ENCODE data around the gene LRRC63.

The LRRC63 gene

DNA sequence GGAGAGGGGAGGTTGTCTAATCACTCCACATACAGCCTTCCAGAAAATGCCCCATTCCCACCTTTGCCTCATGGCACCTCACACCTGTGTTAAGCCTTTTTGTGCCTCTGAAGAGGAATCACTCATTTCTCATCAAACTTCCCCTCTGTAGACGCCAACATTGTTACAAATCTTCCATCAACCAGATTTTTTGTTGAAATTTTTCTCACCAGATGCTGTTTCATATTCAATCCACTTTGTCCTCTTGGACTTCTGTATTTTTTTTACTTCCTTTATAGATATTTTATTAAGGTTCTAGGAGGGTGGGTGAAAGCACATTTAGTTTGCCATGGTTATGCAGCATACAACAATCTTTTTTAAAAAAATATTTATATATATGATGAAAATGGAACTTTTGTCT is 101.3 kb downstream of the LRRC63 start:
- DNase-seq (ENCODE audit: low spot score) = no peak

DNA sequence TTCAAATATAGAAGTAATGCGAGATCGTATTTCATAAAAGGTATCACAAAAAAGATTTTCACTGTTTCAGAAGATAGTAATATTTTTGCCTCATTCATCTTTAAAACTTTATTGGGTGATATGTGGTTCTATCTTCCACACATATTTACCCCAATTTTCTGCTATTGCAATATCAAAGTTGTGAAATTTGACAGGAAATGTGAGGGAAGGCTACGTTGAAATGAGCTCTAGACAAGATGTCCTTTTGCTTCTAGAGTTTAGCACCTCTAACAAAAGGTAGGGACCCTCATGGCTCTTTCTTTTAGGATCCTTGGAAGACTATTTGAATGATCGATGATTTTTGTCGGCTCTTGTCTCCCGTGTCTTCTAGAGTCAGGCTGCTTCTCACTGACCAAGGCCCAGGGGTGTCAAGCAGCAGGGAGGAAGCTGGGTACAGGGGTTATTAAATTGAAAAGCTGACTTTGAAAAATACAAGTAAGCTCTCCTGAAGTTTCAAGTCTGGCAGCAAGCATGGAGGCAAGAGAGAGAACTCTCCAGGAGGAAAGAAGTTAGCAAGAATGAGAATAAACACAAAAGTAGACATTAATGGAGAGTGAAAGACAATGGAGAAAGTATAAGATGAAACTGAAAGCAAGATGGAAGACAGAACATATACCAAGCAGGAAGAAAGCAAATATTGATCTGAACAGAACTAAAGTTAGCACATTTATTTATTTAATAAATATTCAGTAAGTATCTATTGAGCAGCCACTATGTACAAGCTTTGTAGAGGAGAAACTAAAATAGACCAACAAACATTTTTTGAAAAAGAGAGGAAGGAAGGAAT is 101.9 kb downstream of the LRRC63 start:
- DNase-seq (ENCODE audit: low spot score) = no peak

DNA sequence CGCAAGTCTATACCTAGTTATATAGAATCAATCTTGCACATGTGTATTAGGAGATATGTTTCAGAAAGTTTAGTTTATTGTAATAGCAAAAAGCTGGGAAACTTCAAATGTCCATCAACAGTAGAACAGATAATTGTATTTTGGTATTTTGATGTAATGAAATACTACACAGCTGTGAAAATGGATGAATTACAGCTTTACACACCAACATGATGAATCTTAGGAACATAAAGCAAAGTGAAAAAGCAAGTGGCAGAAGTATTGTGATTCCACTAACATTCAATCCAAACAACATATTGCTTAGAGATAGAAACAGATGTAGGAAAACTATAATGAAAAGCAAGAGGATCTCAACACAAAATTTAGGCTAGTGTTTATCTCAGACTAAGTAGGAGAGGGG is 102.9 kb downstream of the LRRC63 start:
- no peak for DNase-seq (ENCODE audit: low spot score)

DNA sequence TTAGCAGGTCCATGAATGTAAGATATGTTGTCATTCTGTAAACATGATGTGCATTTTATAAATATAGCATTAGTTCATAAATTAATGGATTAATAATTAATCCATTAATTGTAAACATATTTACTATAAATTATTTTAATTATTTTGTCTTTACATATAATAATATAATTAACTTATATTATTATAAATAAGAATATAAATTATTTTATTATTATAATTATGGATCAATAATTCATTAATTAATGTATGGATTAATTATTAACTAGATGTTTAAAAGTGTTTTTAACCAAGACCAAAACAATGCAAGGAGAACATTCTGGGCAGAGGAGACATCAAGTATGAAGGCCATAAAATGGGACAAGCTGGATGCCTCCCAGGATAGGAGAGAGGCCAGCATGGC is 103.3 kb downstream of the LRRC63 start:
- DNase-seq (ENCODE audit: low spot score) = no peak

DNA sequence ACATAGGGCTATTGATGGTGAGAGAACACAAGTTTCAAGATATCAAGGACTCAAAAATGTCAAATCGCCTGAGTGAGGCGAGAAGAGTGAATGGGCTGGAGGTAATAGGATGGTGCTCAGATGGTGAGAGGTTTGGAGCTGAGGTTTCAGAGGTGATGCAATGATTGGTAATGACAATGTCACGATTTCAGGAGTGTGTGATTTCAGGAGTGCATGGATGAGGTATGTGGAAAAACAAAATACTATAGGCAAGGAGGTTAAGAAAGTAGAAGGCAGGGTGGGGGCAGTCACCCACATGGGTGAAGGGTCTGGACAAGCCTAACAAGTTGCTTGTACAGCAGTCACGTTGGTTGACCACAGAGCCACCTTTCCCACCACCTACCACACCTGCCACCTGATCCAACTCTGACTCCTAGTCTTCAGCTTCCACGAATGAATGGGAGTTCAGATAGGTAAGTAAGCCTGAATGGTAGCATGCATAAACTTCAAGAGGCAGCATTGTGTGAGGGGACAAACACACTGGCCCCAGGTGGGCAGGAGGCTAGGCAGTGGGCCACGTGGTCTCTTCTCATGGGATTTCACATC is 103.9 kb downstream of the LRRC63 start:
- no peak for DNase-seq (ENCODE audit: low spot score)

DNA sequence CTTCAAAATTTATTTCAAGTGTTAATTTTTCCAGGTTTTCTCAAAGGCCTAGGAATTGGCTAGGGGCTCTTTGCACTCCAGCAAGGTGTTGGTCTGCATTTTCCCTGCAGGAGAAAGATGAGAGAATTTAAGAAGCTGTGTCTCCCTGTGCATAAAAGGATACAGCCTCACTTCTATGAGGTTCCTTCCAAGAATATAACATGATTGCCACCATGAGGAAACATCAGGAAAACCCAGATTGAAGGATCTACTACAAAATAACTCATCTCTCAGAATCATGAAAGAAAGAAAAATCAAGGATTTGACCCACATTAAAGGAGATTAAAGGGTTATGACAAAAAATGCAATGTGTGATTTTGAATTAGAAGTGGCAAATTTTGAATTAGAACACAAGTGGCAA is 105.4 kb downstream of the LRRC63 start:
- no peak for DNase-seq (ENCODE audit: low spot score)

DNA sequence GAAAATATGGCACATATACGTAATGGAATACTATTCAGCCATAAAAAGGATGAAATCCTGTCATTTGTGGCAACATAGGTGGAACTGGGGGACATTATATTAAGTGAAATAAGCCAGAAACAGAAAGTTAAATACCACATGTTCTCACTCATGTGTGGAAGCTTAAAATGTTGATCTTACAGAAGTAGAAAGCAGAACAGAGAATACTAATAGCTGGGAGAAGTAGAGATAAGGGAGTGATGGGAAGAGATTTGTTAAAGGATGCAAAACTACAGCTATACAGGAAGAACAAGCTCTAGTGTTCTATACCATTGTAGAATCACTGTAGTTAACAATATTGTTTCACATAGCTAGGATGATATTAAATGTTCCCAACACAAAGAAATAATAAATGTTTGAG is 107.3 kb downstream of the LRRC63 start:
- no peak for DNase-seq (ENCODE audit: low spot score)

DNA sequence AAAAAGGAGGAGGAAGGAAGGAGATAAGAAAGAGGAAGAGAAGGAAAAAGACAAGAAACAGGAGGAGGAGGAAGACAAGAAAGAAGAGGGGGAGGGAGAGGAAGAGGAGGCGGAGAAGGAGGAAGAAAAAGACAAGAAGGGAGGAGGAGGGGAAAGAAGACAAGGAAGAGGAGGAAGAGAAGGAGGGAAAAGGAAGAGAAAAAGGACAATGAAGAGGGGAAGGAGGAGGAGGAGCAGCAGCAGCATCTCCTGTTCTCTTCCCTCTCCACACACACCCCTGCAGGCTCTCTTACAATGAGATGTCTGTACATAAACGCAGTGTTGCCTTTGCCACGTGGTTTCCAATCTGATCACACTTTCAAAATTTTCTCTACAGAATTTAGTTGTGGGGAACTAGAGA is 108.7 kb downstream of the LRRC63 start:
- DNase-seq (ENCODE audit: low spot score) = no peak

DNA sequence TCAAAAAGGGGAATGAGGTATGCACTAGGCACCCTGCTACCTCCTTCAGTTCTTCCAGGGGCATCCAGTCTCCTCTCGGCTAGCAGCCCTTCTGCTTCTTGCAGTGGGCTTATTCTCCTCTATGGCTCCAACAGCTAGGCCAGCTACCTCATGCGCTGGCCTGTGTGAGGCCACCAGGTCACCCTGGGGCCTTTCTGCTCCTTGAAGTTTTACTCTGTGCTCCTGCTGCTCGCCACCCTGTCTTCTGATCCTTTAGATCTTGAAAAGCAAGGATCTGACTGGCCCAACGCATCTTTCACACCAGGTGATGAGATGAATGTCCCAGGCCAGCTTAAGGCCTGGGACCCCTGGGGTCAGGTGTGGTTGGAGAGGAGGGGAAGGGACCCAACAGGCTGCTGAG is 109.1 kb downstream of the LRRC63 start:
- no peak for DNase-seq (ENCODE audit: low spot score)

DNA sequence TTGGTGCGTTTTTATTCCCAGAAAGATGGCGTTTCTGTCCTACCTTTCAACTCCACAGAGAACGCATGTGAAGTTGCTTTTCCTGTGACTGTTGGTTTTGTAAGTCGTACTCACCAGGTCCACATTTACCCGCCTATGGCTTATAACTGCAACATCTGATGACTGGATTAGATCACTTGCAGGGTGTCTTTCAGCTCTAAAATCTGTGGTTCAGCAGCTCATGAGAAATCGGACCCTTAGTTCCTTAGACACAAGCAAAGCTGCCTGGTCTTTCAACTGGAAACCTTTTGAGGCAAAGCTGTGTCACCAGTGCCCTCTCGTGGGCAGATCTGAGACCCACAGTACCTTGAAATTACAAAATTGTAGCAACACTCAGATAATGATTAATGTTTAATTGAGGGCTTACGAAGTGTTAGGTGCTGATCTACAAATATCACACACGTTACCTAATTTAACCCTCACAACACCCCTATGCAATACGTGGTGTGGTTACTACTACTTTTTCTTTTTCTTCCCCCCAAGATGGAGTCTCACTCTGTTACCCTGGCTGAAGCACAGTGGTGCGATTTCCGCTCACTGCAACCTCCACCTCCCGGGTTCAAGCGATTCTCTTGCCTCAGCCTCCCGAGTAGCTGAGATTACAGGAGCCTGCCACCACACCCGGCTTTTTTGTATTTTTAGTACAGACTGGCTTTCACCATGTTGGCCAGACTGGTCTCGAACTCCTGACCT is 109.9 kb downstream of the LRRC63 start:
- peak; percentile 61 for DNase-seq (ENCODE audit: low spot score)

DNA sequence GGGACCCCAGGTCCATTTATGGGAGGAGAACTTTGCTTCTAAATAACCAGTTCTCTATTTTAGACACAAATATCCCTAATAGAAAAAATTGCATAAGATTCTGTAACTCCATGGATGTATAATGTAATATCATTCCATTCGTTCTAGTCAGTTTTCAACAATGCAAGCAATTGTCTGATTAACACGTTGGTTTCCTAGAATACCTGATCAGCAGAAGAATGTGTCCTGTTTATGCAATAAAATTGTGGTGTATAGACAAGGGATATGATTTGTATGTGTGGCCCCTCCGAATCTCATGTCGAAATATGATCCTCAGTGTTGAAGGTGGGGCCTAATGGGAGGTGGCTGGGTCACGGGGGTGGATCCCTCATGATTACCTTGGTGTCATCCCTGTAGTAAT is 113.2 kb downstream of the LRRC63 start:
- DNase-seq (ENCODE audit: low spot score) = no peak

All from kidney tubule cell (primary cell).